ENCODE data around the gene IL1R2.

IL1R2 gene

DNA sequence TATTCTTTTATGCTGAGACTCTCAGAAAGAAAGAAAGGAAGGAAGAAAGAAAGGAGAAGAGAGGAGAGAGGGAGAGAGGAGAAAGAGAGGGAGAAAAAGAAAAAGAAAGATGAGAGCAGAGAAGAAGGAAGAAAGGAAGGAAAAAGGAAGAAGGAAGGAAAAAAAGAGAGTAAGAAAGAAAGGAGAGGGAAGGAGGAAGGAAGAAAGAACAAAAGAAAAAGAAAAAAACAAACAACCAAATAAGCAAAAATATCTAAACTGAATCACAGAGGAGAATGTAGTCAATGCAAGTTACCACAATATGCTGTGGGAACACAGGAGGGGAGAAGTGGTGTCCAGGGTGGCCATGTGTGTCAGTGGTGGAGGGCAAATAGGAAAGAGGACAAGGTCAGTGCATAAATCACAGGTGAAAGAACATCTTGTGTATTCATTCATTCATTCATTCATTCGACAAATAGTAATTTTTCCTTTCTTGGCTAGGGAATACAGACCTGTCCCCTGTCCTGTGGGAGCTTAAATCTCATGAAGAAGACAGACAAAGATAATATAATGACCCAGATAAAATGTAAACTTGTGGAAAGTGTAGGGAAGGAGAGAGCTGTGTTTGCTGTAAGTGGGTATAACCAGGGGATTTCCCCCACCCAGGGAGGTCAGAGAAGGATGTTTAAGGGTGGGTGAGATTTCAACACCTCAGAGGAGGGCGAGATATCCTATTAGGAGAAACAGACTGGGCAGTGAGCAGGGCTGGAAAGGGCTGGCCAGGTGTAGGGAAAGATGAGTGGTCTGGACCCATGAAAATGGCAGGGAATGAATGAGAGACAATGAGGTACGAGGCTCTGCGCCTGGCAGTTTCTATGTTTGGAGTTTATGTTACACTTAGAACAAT lies 50.7 kb downstream of the IL1R2 start:
- in situ Hi-C loops (cut with MboI; ENCODE audit: low sequenced_read_pairs, unreplicated experiment) = no loop called here
- no peak for TF ChIP-seq CTCF (IDR thresholded peaks at IDR 0.05; ENCODE audit: borderline replicate concordance, control extremely low read depth, extremely low read depth, insufficient read depth, missing control alignments)
- DNase-seq (ENCODE audit: low spot score) = no peak

DNA sequence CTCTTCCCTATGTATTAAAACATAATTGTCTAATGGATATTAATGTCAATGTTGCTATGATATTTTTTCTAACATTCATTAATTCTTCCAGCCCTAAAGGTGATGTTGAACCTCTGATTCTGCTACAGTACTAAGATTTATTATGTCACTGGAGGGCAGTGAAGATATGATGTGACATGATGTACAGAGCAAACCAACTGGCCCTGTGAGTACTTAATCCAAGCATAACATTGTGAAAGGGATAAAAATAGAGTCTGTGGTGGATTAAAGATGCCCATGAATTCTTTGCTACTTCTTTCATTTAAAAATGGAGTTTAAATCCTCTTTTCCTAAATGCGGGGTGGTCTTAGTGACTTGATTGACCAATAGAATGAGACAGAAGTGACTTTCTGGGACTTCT lies 51.8 kb downstream of the IL1R2 start:
- in situ Hi-C loops (cut with MboI; ENCODE audit: low sequenced_read_pairs, unreplicated experiment) = no loop called here
- no peak for DNase-seq (ENCODE audit: low spot score)
- TF ChIP-seq CTCF (IDR thresholded peaks at IDR 0.05; ENCODE audit: borderline replicate concordance, control extremely low read depth, extremely low read depth, insufficient read depth, missing control alignments) = no peak

GRCh38 chr2:102044235-102044896 lies 52.6 kb downstream of the IL1R2 start:
- no peak for DNase-seq (ENCODE audit: low spot score)
- TF ChIP-seq CTCF (IDR thresholded peaks at IDR 0.05; ENCODE audit: borderline replicate concordance, control extremely low read depth, extremely low read depth, insufficient read depth, missing control alignments) = no peak
- in situ Hi-C loops (cut with MboI; ENCODE audit: low sequenced_read_pairs, unreplicated experiment) = no loop called here

DNA sequence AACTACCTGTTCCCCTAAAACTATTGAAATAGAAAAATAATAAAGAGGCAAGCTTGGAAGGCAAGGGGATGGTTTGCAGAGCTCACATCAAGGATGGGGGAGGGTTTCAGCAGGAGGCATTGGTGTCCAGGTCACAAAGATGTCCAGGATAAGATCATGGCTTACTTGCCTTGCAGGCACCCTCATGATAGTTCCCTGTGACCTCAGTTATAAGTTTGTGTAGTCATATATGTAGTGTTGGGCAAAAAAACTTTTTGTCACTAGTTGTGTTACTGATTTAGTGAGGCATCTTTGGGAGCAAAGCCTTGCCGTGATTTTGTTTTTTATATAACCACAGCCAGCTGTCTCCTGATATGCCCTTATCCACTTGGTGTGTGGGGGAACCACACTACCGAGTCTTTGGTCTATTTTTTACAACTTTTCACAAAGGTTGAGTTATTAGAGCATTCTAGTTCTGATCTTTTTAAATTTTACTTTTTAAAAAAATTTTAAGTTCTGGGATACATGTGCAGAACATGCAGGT lies 53.3 kb downstream of the IL1R2 start:
- in situ Hi-C loops (cut with MboI; ENCODE audit: low sequenced_read_pairs, unreplicated experiment) = no loop called here
- TF ChIP-seq CTCF (IDR thresholded peaks at IDR 0.05; ENCODE audit: borderline replicate concordance, control extremely low read depth, extremely low read depth, insufficient read depth, missing control alignments) = no peak
- no peak for DNase-seq (ENCODE audit: low spot score)

DNA sequence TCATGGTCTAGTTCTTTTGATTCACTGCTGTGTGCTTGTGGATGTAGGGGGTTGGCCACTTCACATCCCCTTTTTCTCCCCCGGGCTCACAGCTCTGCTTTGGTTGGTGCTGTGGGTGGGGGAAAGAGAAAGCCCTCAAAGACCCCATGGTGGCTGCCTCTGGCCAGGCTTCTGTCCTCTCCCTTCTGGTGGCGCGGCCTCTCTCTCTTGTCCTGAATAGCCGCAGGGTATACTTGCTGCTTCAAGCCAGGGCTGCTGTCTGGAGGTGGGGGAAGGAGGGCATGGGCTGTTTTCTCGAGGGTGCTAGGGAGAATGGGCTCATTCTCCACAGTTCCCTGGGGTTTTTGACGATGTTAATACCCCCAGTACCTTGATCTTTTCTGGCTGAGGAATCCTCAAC lies 53.9 kb downstream of the IL1R2 start:
- DNase-seq (ENCODE audit: low spot score) = no peak
- in situ Hi-C loops (cut with MboI; ENCODE audit: low sequenced_read_pairs, unreplicated experiment) = no loop called here
- no peak for TF ChIP-seq CTCF (IDR thresholded peaks at IDR 0.05; ENCODE audit: borderline replicate concordance, control extremely low read depth, extremely low read depth, insufficient read depth, missing control alignments)

DNA sequence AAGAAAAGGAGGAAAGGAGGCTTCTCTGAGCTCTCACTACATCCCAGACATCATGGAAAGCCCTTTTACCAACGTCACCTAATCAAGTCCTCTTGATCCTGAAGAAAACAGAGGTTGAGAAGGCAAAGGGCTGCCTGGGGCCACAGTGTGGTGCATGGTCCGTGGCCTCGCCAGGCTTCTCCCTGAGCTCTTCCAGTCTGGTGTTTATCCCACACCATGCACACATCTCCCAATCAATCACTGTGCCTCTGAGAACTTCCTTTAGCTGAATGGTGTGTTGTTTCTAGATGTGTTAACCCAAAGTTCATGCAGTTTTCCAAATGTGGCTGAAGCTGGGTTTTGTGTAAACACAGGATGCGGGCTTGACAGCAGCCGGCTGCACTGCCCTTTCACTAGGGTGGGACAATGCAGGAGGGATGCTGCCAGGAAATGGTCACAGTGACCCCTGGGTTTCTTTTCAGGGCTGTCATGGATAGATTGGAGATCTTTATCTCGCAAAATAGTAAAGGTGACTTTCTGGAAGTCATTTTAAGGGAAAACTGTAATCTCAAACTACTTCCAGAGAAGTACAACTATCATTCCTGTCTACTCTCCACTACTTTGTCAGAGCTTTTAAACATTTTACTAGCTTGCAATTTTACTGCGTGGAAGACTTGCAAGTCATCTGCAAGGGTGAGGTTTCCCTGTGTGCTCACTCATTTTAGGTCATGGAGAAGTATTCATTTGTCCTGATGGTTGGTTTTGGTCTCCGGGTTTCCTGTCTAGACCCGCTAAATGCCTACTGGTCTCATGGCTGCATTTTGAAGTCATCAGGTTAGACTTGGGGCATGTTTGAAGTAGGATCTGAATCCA lies 54.6 kb downstream of the IL1R2 start:
- no peak for DNase-seq (ENCODE audit: low spot score)
- in situ Hi-C loops (cut with MboI; ENCODE audit: low sequenced_read_pairs, unreplicated experiment) = no loop called here
- no peak for TF ChIP-seq CTCF (IDR thresholded peaks at IDR 0.05; ENCODE audit: borderline replicate concordance, control extremely low read depth, extremely low read depth, insufficient read depth, missing control alignments)

Measured in GM13976 (cell line).